T-helper 2 cell treated with Interferon-gamma antibody and Interleukin-4, amounts not matched to agents 100 ng/mL and 5 ng/mL, for 36 hours (primary cell): ENCODE data around the gene PTCD1. TPM values are rescaled to one million over a fixed set of nuclear protein-coding genes. Genes with fewer than 3 reads are reported as not detected.

Source experiments
- intact Hi-C: fragments of 100-400 bp; cut with micrococcal nuclease; formaldehyde crosslinking; loops from one replicate; pipeline ENCODE4 v1.15.1; 2023
- total RNA-seq: library from RNA; stranded (reverse); gene quantifications from 2 replicates; pipeline ENCODE4 v1.2.3, GENCODE V29; 2022

The PTCD1 gene
- total RNA-seq, 1 donor from 2014 or later, result 11.7 TPM

- intact Hi-C loops, result loop anchor here (1.0 to 2.0 kb wide), 4 partner anchors 19 to 65 kb away; partner anchors contain the start of genes BUD31, CPSF4, PDAP1 and PTCD1
Measured at GRCh38 chr7:99373091-99374066, 65.2 kb downstream of the PTCD1 start.

GRCh38 chr7:99372275-99373090, 66.1 kb downstream of the PTCD1 start:
- intact Hi-C loops, result no loop called here

- intact Hi-C loops, result no loop called here
Measured at GRCh38 chr7:99371376-99371920, 67.2 kb downstream of the PTCD1 start.

- intact Hi-C loops, result no loop called here
Measured at GRCh38 chr7:99369767-99370391, 68.7 kb downstream of the PTCD1 start.

GRCh38 chr7:99368750-99369389, 69.7 kb downstream of the PTCD1 start:
- intact Hi-C loops, result no loop called here

Other genes starting within 250 kb of the PTCD1 start
- not detected in 2 replicates for gene KPNA7, start 230.7 kb downstream of the PTCD1 start, total RNA-seq
- not detected in 2 replicates for gene MYH16, start 166.0 kb downstream of the PTCD1 start, total RNA-seq
- 65.6 and 68.4 TPM in 2 replicates for gene ARPC1A, start 112.9 kb downstream of the PTCD1 start, total RNA-seq
- gene ARPC1B, start 64.1 kb downstream of the PTCD1 start, total RNA-seq, result 361 and 368 TPM in 2 replicates
- gene PDAP1, start 30.2 kb downstream of the PTCD1 start, total RNA-seq, result 107 TPM in 2 replicates
- 92.7 and 95.8 TPM in 2 replicates for gene BUD31, start 29.8 kb downstream of the PTCD1 start, total RNA-seq
- 69.2 and 72.8 TPM in 2 replicates for gene CPSF4, start 145 bp upstream of the PTCD1 start, total RNA-seq
- 379 and 383 TPM in 2 replicates for gene ATP5MF, start 27.4 kb upstream of the PTCD1 start, total RNA-seq
- gene ZNF789, start 34.1 kb upstream of the PTCD1 start, total RNA-seq, result 29.5 and 31.0 TPM in 2 replicates
- 47.7 and 48.5 TPM in 2 replicates for gene ZNF394, start 61.5 kb upstream of the PTCD1 start, total RNA-seq
- 11.4 and 11.6 TPM in 2 replicates for gene ZKSCAN5, start 65.9 kb upstream of the PTCD1 start, total RNA-seq
- gene FAM200A, start 113.3 kb upstream of the PTCD1 start, total RNA-seq, result 5.2 and 5.7 TPM in 2 replicates
- 89.8 and 94.6 TPM in 2 replicates for gene ZNF655, start 119.8 kb upstream of the PTCD1 start, total RNA-seq
- gene TMEM225B, start 159.5 kb upstream of the PTCD1 start, total RNA-seq, result 1.2 and 2.4 TPM in 2 replicates
- gene ZSCAN25, start 178.1 kb upstream of the PTCD1 start, total RNA-seq, result 31.1 and 32.0 TPM in 2 replicates
- not detected in 2 replicates for gene CYP3A5, start 241.2 kb upstream of the PTCD1 start, total RNA-seq